Loucy (cell line): Measurements from ENCODE around the gene SEC62.

ENCODE experiments used
- H2AFZ ChIP-seq: fragments of 200-600 bp; sonication (generic); 2 replicates; pipeline ENCODE4 v1.6.0; 2016; ENCODE audit warnings: antibody characterized with exemption, mild to moderate bottlenecking, low read length, moderate library complexity
- H3F3A ChIP-seq: fragments of 200-600 bp; 2 replicates; pipeline ENCODE4 v1.6.0; 2016; ENCODE audit warnings: antibody characterized with exemption, low read depth, mild to moderate bottlenecking
- H3K27me3 ChIP-seq: fragments of 200-600 bp; sonication (generic); 2 replicates; pipeline ENCODE4 v1.6.1; 2014; ENCODE audit warnings: low read length, mild to moderate bottlenecking; ENCODE audit not compliant: insufficient read depth, poor library complexity, severe bottlenecking
- H3K36me3 ChIP-seq: fragments of 200-600 bp; sonication (generic); 2 replicates; pipeline ENCODE4 v1.6.1; 2016; ENCODE audit warnings: low read length; ENCODE audit not compliant: insufficient read depth
- H3K4me1 ChIP-seq: fragments of 200-600 bp; sonication (generic); 2 replicates; pipeline ENCODE4 v1.5.1; 2014; ENCODE audit warnings: low read length, mild to moderate bottlenecking; ENCODE audit not compliant: insufficient read depth, poor library complexity, severe bottlenecking
- H3K4me2 ChIP-seq: fragments of 200-600 bp; sonication (generic); 2 replicates; pipeline ENCODE4 v1.6.0; 2014; ENCODE audit warnings: antibody characterized with exemption, low read length, low read depth, mild to moderate bottlenecking; ENCODE audit not compliant: poor library complexity, severe bottlenecking
- H3K4me3 ChIP-seq: fragments of 200-600 bp; sonication (generic); 2 replicates; pipeline ENCODE4 v1.5.1; 2014; ENCODE audit warnings: low read length, mild to moderate bottlenecking, mixed read lengths; ENCODE audit not compliant: poor library complexity, severe bottlenecking
- H3K79me2 ChIP-seq: fragments of 200-600 bp; sonication (generic); 2 replicates; pipeline ENCODE4 v1.6.1; 2014; ENCODE audit warnings: low read length; ENCODE audit not compliant: insufficient read depth
- H3K9ac ChIP-seq: fragments of 200-600 bp; sonication (generic); 2 replicates; pipeline ENCODE4 v1.6.0; 2014; ENCODE audit warnings: mild to moderate bottlenecking, low read depth, low read length, moderate library complexity; ENCODE audit not compliant: poor library complexity, severe bottlenecking
- H3K9me2 ChIP-seq: fragments of 200-600 bp; sonication (generic); replicated peaks from 2 replicates; pipeline ENCODE4 v1.6.1; 2016; ENCODE audit warnings: low read depth, low read length, mixed read lengths
- H3K9me3 ChIP-seq: fragments of 200-600 bp; sonication (generic); 2 replicates; pipeline ENCODE4 v1.6.1; 2014; ENCODE audit warnings: mild to moderate bottlenecking, antibody characterized with exemption, low read length, low read depth; ENCODE audit not compliant: insufficient read depth
- H4K20me1 ChIP-seq: fragments of 200-600 bp; sonication (generic); 2 replicates; pipeline ENCODE4 v1.6.0; 2014; ENCODE audit warnings: antibody characterized with exemption, low read length, mild to moderate bottlenecking; ENCODE audit not compliant: insufficient read depth, poor library complexity, severe bottlenecking
- CTCF ChIP-seq: fragments of 200-600 bp; sonication (generic); conservative IDR thresholded peaks from 2 replicates; pipeline ENCODE4 v1.5.1; 2014; ENCODE audit warnings: mild to moderate bottlenecking, antibody characterized with exemption, low read length
- EZH2phosphoT487 ChIP-seq: fragments of 200-600 bp; IDR thresholded peaks from 2 replicates; pipeline ENCODE4 v1.6.1; 2018; ENCODE audit warnings: antibody characterized with exemption, mild to moderate bottlenecking, moderate library complexity, borderline replicate concordance

SEC62 gene

DNA sequence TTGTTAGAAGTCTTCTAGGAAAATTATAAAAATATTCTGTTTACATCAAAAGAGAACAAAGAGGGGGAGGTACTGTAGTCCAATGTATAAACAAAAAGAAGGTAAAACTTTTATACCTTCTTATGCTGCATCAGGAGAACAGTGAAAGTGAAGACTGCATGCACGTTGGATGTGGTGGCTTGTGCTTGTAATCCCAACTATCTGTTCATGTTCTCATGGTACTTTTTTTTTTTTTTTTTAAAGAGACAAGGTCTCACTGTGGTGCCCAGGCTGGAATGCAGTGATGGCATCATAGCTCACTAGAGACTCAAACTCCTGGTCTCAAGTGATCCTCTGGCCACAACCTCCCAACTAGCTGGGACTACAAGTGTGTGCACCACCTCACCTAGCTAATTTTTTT, 4.2 kb downstream of the SEC62 start:
- Histone ChIP-seq H3K9me2 (no peaks in the 10 kb centered on the region), H4K20me1 (peaks cover 75% of the 10 kb centered on the region), H3K4me1 (peaks cover 59% of the 10 kb centered on the region), H3K36me3 (no peaks in the 10 kb centered on the region), H3K9me3 (no peaks in the 10 kb centered on the region), H3K79me2 (peaks cover 88% of the 10 kb centered on the region), H3K9ac (peak overlapping the region; percentile 24), H3K27me3 (no peaks in the 10 kb centered on the region), H3F3A (peaks cover 5% of the 10 kb centered on the region; the same call in 1 of the 2 replicates), H2AFZ (no peak overlapping the region), H3K4me3 (peak overlapping the region; percentile 95), H3K4me2 (peak overlapping the region; percentile 98)
- TF ChIP-seq CTCF: no peak
- TF ChIP-seq EZH2phosphoT487: no peak

DNA sequence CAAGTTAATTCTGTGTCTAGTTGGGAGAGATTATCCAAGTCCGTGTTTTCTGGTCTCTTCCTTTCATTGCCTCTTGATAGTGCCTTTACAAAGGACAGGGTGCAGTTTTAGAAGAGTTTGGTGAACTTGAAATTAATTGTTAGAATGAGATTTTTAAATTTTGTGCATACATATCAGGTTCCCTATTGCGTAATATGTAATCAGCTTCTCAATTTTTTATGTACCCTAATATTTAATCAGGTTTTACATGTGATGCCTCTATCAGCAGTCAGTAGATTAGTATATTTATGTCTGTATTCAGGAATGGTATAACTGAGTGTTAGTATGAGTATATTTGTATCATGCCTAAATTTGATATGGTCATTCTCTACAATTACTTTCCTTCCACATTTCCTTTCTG, 4.9 kb downstream of the SEC62 start:
- Histone ChIP-seq H3K36me3 (peaks cover 7% of the 10 kb centered on the region; the same call in 1 of the 2 replicates), H3K9me2 (no peaks in the 10 kb centered on the region), H3K9ac (peak overlapping the region; percentile 24), H4K20me1 (peaks cover 78% of the 10 kb centered on the region), H3F3A (peaks cover 5% of the 10 kb centered on the region; the same call in 1 of the 2 replicates), H3K27me3 (no peaks in the 10 kb centered on the region), H3K4me1 (peaks cover 52% of the 10 kb centered on the region), H3K4me2 (peak overlapping the region; percentile 98), H3K4me3 (peak overlapping the region; percentile 95), H3K9me3 (no peaks in the 10 kb centered on the region), H3K79me2 (peaks cover 88% of the 10 kb centered on the region), H2AFZ (no peak overlapping the region)
- no peak for TF ChIP-seq EZH2phosphoT487
- TF ChIP-seq CTCF: no peak

DNA sequence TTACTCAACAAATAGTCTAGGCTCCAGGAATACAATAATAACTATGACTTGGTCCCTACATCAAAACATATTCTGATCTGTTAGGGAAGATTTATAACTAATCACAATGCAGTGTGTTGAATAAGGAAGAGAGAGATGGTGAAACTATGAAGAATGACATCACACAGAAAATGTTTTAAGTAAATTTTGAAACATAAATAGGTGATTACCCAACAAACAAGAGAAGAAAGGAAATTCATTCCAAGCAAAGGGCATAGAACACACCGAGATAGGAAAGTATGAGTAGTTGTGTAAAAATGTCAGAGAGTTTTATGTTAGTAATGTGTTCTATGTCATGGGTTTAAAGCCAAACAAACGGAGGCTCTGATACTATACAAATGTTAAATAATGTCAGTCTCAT, 13.4 kb downstream of the SEC62 start:
- Histone ChIP-seq H2AFZ (no peak overlapping the region), H3K27me3 (no peaks in the 10 kb centered on the region), H3K4me2 (no peak overlapping the region), H3K9ac (no peak overlapping the region), H3F3A (no peaks in the 10 kb centered on the region), H4K20me1 (peaks cover 5% of the 10 kb centered on the region), H3K9me3 (no peaks in the 10 kb centered on the region), H3K9me2 (no peaks in the 10 kb centered on the region), H3K4me3 (no peak overlapping the region), H3K36me3 (peaks cover 83% of the 10 kb centered on the region), H3K79me2 (peaks cover 6% of the 10 kb centered on the region; the same call in 1 of the 2 replicates), H3K4me1 (peaks cover 10% of the 10 kb centered on the region)
- TF ChIP-seq EZH2phosphoT487 (no peak), CTCF (no peak)
